Progenitor cell of endocrine pancreas (in vitro differentiated cells): ENCODE measurements around the gene THBD. TPM values are rescaled to one million over a fixed set of nuclear protein-coding genes. Genes with fewer than 3 reads are reported as not detected.

Source experiments
- DNase-seq: peaks from one replicate; pipeline ENCODE4 v3.0.0; 2021; ENCODE audit warnings: low spot score; ENCODE audit not compliant: unreplicated experiment
- H3K27ac Mint-ChIP-seq: 2 replicates; pipeline ENCODE4 v1.8.0; 2021; ENCODE audit warnings: mild to moderate bottlenecking, moderate library complexity, mixed read lengths
- H3K27me3 Mint-ChIP-seq: 2 replicates; pipeline ENCODE4 v1.8.0; 2021; ENCODE audit warnings: mixed read lengths
- H3K36me3 Mint-ChIP-seq: 2 replicates; pipeline ENCODE4 v1.8.0; 2022; ENCODE audit warnings: mixed read lengths; ENCODE audit not compliant: insufficient read depth
- H3K4me1 Mint-ChIP-seq: 2 replicates; pipeline ENCODE4 v1.8.0; 2021; ENCODE audit warnings: low read depth, mixed read lengths
- H3K4me3 Mint-ChIP-seq: 2 replicates; pipeline ENCODE4 v1.8.0; 2021; ENCODE audit warnings: low read depth, mild to moderate bottlenecking, moderate library complexity, mixed read lengths
- H3K9me3 Mint-ChIP-seq: 2 replicates; pipeline ENCODE4 v1.8.0; 2021; ENCODE audit warnings: low read depth, mixed read lengths
- total RNA-seq: library from RNA; stranded (reverse); gene quantifications from 2 replicates; pipeline ENCODE4 v1.2.1, GENCODE V29; 2021
- TF ChIP-seq, protein P1 (sequence below): fragments of 200-600 bp; sonication (generic); IDR thresholded peaks from one replicate; pipeline ENCODE4 v1.5.0; 2021; ENCODE audit warnings: antibody characterized with exemption, mild to moderate bottlenecking; ENCODE audit not compliant: unreplicated experiment

THBD gene
- total RNA-seq, 1 donor from 2014 or later: 0.19 TPM

DNA sequence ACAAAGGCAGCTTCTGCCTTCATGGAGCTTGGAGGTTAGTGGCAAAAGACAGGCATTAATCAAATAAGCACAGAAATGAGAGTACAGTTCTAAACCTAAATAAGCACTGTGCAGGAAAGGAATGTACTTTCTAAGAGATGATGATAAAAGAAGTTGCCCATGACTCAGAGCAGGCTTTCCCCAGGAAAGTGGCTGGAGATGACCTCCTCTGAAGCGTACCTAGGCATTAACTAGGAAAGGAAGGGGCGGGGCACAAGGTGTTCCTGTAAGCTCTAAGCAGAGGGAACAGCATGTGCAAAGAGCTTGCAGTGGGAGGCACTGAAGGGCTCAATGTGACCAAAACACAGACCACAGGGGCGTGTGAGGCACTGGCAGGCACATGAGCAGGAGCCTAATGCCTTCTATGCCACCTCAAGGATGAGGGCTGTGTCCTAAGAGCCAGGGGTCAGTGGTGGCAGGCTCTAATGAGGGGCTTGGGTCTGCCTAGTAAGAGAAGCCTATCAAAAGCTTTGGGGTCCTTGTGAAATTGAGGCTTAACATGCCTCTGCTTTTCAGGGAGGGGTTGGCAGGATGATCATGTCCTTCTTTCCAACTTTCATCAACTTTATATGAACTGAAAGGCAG, 9.5 kb downstream of the THBD start:
- Mint-ChIP-seq H3K27me3 (peaks cover 90% of the 10 kb centered on the region), H3K9me3 (no peaks in the 10 kb centered on the region), H3K4me3 (no peak overlapping the region), H3K27ac (no peak overlapping the region), H3K4me1 (peaks cover 8% of the 10 kb centered on the region), H3K36me3 (no peaks in the 10 kb centered on the region)
- TF ChIP-seq, protein P1, sequence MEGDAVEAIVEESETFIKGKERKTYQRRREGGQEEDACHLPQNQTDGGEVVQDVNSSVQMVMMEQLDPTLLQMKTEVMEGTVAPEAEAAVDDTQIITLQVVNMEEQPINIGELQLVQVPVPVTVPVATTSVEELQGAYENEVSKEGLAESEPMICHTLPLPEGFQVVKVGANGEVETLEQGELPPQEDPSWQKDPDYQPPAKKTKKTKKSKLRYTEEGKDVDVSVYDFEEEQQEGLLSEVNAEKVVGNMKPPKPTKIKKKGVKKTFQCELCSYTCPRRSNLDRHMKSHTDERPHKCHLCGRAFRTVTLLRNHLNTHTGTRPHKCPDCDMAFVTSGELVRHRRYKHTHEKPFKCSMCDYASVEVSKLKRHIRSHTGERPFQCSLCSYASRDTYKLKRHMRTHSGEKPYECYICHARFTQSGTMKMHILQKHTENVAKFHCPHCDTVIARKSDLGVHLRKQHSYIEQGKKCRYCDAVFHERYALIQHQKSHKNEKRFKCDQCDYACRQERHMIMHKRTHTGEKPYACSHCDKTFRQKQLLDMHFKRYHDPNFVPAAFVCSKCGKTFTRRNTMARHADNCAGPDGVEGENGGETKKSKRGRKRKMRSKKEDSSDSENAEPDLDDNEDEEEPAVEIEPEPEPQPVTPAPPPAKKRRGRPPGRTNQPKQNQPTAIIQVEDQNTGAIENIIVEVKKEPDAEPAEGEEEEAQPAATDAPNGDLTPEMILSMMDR: no peak
- DNase-seq: no peak

DNA sequence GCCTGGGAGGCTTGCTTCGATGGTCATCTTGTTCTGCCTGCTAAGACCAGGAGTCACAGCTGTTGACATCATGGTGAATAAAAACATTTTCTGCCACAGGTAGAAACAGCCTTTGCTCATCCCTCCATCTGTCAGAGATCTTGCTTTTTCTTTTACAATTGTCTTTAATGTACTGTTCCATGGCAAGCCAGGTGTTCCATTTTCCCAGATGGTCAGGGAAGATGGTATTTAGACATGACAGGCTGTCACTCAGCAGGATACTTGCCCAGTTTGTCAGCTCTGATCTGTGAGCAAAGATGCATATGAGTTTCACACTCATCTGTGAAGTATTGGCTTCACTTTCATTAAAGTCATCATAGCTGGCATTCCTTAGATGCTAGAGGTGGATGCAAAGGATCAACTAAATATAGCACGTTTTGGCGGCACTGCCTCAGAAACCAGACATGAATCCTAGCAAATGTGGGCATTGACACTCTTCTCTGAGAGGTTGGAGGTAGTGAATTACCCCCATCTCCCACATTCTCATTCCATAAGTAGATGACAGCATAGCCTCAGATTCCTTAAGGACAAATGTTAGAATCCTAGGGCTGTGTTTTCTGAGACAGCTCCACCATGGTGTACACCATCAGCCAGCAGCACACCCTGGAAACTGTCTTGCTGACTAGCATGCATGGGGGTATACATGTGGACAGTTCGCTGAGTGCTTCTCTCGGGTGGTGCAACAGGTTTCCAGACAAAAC, 10.2 kb downstream of the THBD start:
- H3K4me1 Mint-ChIP-seq: peaks cover 8% of the 10 kb centered on the region
- H3K27me3 Mint-ChIP-seq: peaks cover 89% of the 10 kb centered on the region
- TF ChIP-seq, protein P1: no peak
- no peak overlapping the region for H3K27ac Mint-ChIP-seq
- H3K36me3 Mint-ChIP-seq: no peaks in the 10 kb centered on the region
- no peak for DNase-seq
- H3K4me3 Mint-ChIP-seq: no peak overlapping the region
- no peaks in the 10 kb centered on the region for H3K9me3 Mint-ChIP-seq

DNA sequence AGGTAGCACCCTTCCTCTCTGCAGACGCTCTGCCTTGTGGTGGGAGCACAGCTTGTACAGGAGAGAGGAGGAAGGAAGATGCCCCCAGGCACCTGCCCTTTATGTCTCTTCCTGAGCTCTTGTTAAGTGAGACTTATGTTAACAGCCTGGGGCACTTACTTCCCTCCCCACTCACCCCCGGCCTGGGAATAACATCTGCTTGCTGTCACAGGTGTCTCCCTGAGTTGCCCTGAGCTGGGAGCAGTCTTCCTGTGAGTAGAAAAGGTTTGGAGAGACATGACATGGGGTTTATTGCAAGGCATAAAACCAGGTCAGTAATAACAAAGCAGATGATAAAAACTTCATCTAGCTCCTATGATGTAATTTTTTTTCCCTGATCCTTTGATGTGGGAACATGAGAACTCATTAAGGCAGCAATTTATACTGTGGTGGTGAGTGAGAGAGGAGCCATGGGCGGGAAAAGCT, 12.4 kb downstream of the THBD start:
- H3K27ac Mint-ChIP-seq: no peak overlapping the region
- no peaks in the 10 kb centered on the region for H3K4me1 Mint-ChIP-seq
- no peak overlapping the region for H3K4me3 Mint-ChIP-seq
- peaks cover 91% of the 10 kb centered on the region for H3K27me3 Mint-ChIP-seq
- no peak for DNase-seq
- H3K9me3 Mint-ChIP-seq: no peaks in the 10 kb centered on the region
- H3K36me3 Mint-ChIP-seq: no peaks in the 10 kb centered on the region
- TF ChIP-seq, protein P1: no peak

DNA sequence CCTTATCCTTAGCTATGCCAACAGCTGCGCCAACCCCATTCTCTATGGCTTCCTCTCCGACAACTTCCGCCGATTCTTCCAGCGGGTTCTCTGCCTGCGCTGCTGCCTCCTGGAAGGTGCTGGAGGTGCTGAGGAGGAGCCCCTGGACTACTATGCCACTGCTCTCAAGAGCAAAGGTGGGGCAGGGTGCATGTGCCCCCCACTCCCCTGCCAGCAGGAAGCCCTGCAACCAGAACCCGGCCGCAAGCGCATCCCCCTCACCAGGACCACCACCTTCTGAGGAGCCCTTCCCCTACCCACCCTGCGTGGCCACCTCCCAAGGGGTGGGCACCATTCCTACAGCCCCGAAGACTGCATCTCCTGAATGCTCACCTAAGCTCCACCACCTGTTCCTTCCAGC, 13.1 kb downstream of the THBD start:
- no peak for DNase-seq
- no peaks in the 10 kb centered on the region for H3K9me3 Mint-ChIP-seq
- H3K4me1 Mint-ChIP-seq: no peaks in the 10 kb centered on the region
- H3K4me3 Mint-ChIP-seq: no peak overlapping the region
- no peaks in the 10 kb centered on the region for H3K36me3 Mint-ChIP-seq
- peaks cover 90% of the 10 kb centered on the region for H3K27me3 Mint-ChIP-seq
- TF ChIP-seq, protein P1: no peak
- no peak overlapping the region for H3K27ac Mint-ChIP-seq

DNA sequence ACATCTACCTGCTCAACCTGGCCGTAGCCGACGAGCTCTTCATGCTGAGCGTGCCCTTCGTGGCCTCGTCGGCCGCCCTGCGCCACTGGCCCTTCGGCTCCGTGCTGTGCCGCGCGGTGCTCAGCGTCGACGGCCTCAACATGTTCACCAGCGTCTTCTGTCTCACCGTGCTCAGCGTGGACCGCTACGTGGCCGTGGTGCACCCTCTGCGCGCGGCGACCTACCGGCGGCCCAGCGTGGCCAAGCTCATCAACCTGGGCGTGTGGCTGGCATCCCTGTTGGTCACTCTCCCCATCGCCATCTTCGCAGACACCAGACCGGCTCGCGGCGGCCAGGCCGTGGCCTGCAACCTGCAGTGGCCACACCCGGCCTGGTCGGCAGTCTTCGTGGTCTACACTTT, 13.7 kb downstream of the THBD start:
- H3K36me3 Mint-ChIP-seq: no peaks in the 10 kb centered on the region
- H3K9me3 Mint-ChIP-seq: no peaks in the 10 kb centered on the region
- DNase-seq: no peak
- H3K4me3 Mint-ChIP-seq: no peak overlapping the region
- TF ChIP-seq, protein P1: no peak
- peaks cover 87% of the 10 kb centered on the region for H3K27me3 Mint-ChIP-seq
- H3K4me1 Mint-ChIP-seq: no peaks in the 10 kb centered on the region
- H3K27ac Mint-ChIP-seq: no peak overlapping the region
